H1 (cell line): ENCODE measurements around the gene ABHD14A. TPM values are rescaled to one million over a fixed set of nuclear protein-coding genes. Genes with fewer than 3 reads are reported as not detected.

Source experiments
- CTCF ChIA-PET: fragments of 300-600 bp; sonication (Branson Sonifier 250); formaldehyde crosslinking; loops from one replicate; lab custom pipeline; 2021; ENCODE audit not compliant: partially characterized antibody; lab: Charles Lee
- POLR2A ChIA-PET: fragments of 300-600 bp; sonication (Branson Sonifier 250); formaldehyde crosslinking; loops from one replicate; lab custom pipeline; 2021; ENCODE audit warnings: inconsistent platforms; ENCODE audit not compliant: partially characterized antibody; lab: Charles Lee
- DNase-seq, 2 experiments: peaks; one replicate each; pipeline versions ENCODE4 v3.0.0 to v3.0.0-alpha.2; 2010 to 2022; ENCODE audit warnings: low spot score in 2 of 2, low read depth in 1 of 2, mixed read lengths in 1 of 2
- FAIRE-seq: peaks from 2 replicates; lab custom pipeline; 2011; peaks lifted over from hg19 to GRCh38; lab: Jason Lieb, UNC
- H2AFZ ChIP-seq: 2 replicates; pipeline ENCODE4 v1.8.1; 2012; ENCODE audit warnings: low read length, inconsistent platforms
- H2AK5ac ChIP-seq: 2 replicates; pipeline ENCODE4 v1.6.1; 2013; ENCODE audit warnings: low read depth, low read length
- H2BK120ac ChIP-seq: replicated peaks from 2 replicates; pipeline ENCODE3; 2013; ENCODE audit warnings: low read depth, low read length, inconsistent platforms
- H2BK12ac ChIP-seq: 2 replicates; pipeline ENCODE4 v1.6.1; 2013; ENCODE audit warnings: low read depth, low read length
- H2BK15ac ChIP-seq: 2 replicates; pipeline ENCODE4 v1.6.1; 2013; ENCODE audit warnings: low read length
- H2BK20ac ChIP-seq: 2 replicates; pipeline ENCODE4 v1.6.1; 2013; ENCODE audit warnings: low read length
- H2BK5ac ChIP-seq: 2 replicates; pipeline ENCODE4 v1.6.1; 2013; ENCODE audit warnings: low read depth, low read length
- H3K14ac ChIP-seq: 2 replicates; pipeline ENCODE4 v1.6.1; 2013; ENCODE audit warnings: inconsistent platforms; ENCODE audit not compliant: insufficient read length
- H3K18ac ChIP-seq: 2 replicates; pipeline ENCODE4 v1.6.1; 2013; ENCODE audit warnings: low read length; ENCODE audit errors: extremely low read depth
- H3K23ac ChIP-seq: 2 replicates; pipeline ENCODE4 v1.6.1; 2013; ENCODE audit warnings: inconsistent platforms; ENCODE audit not compliant: insufficient read length
- H3K23me2 ChIP-seq: 2 replicates; pipeline ENCODE4 v1.6.1; 2013; ENCODE audit warnings: low read depth, low read length
- H3K27ac ChIP-seq: 2 replicates; pipeline ENCODE4 v1.6.1; 2011; ENCODE audit warnings: low read depth, low read length, inconsistent platforms
- H3K27me3 ChIP-seq, 4 experiments: replicated peaks in 1 of 4; 1 replicate in 1 of 4; 2 replicates in 3 of 4; pipeline versions ENCODE4 v1.6.1 to v1.8.1; 2011 to 2013; ENCODE audit warnings: low read length in 3 of 4, mild to moderate bottlenecking in 3 of 4, inconsistent platforms in 2 of 4, mixed read lengths in 2 of 4, moderate library complexity in 1 of 4; ENCODE audit not compliant: control insufficient read depth in 3 of 4, insufficient read depth in 3 of 4; ENCODE audit errors: extremely low read depth in 1 of 4
- H3K36me3 ChIP-seq, 4 experiments: 2 replicates each; pipeline versions ENCODE4 v1.6.1 to v1.8.1; 2011 to 2013; ENCODE audit warnings: mild to moderate bottlenecking in 4 of 4, low read length in 3 of 4, moderate library complexity in 2 of 4, control low read depth in 1 of 4, inconsistent platforms in 1 of 4; ENCODE audit not compliant: insufficient read depth in 4 of 4, control insufficient read depth in 2 of 4
- H3K4ac ChIP-seq: replicated peaks from 2 replicates; pipeline ENCODE3; 2013; ENCODE audit warnings: low read length, low read depth, mixed read lengths, inconsistent platforms; ENCODE audit not compliant: insufficient read length
- H3K4me1 ChIP-seq, 4 experiments: replicated peaks in 1 of 4; 1 replicate in 1 of 4; 2 replicates in 3 of 4; pipeline versions ENCODE4 v1.6.1 to v1.8.1; 2011 to 2013; ENCODE audit warnings: low read length in 3 of 4, inconsistent platforms in 2 of 4, mixed read lengths in 1 of 4; ENCODE audit not compliant: insufficient read depth in 4 of 4, control insufficient read depth in 3 of 4
- H3K4me2 ChIP-seq, 2 experiments: 2 replicates each; pipeline versions ENCODE4 v1.6.1 to v1.8.1; 2011 to 2013; ENCODE audit warnings: low read depth in 2 of 2, low read length in 2 of 2, control low read depth in 1 of 2, inconsistent platforms in 1 of 2, mild to moderate bottlenecking in 1 of 2; ENCODE audit not compliant: insufficient read depth in 1 of 2
- H3K4me3 ChIP-seq, 4 experiments: fragments of 200-600, 300-600 bp in 1 of 4; sonication (generic), shearing (Covaris generic), sonication (Bioruptor Twin) in 1 of 4; 2 replicates each; pipeline versions ENCODE4 v1.5.1 to v1.8.1; 2011 to 2016; ENCODE audit warnings: low read length in 4 of 4, low read depth in 3 of 4, control low read depth in 2 of 4, inconsistent platforms in 2 of 4, mild to moderate bottlenecking in 2 of 4, mixed read lengths in 1 of 4, moderate library complexity in 1 of 4; ENCODE audit not compliant: insufficient read depth in 2 of 4; ENCODE audit errors: extremely low read depth in 1 of 4
- H3K56ac ChIP-seq: replicated peaks from 2 replicates; pipeline ENCODE3; 2013; ENCODE audit warnings: low read depth, mild to moderate bottlenecking, mixed read lengths, low read length, inconsistent platforms; ENCODE audit not compliant: insufficient read length
- H3K79me1 ChIP-seq: 2 replicates; pipeline ENCODE4 v1.6.1; 2013; ENCODE audit warnings: low read depth, low read length, control low read depth
- H3K79me2 ChIP-seq, 2 experiments: 2 replicates each; pipeline versions ENCODE4 v1.6.1 to v1.8.1; 2012 to 2013; ENCODE audit warnings: low read length in 2 of 2, mild to moderate bottlenecking in 2 of 2, inconsistent platforms in 1 of 2; ENCODE audit not compliant: insufficient read depth in 2 of 2, control insufficient read depth in 1 of 2
- H3K9ac ChIP-seq, 4 experiments: replicated peaks in 1 of 4; 1 replicate in 1 of 4; 2 replicates in 3 of 4; pipeline versions ENCODE4 v1.6.1 to v1.8.1; 2011 to 2013; ENCODE audit warnings: low read depth in 3 of 4, low read length in 3 of 4, control low read depth in 2 of 4, mild to moderate bottlenecking in 2 of 4, moderate library complexity in 2 of 4, inconsistent platforms in 1 of 4; ENCODE audit errors: extremely low read depth in 1 of 4
- H3K9me3 ChIP-seq, 2 experiments: 2 replicates each; pipeline versions ENCODE4 v1.6.1 to v1.8.1; 2012 to 2013; ENCODE audit warnings: mild to moderate bottlenecking in 2 of 2, moderate library complexity in 2 of 2, control low read depth in 1 of 2, inconsistent platforms in 1 of 2, low read depth in 1 of 2, low read length in 1 of 2, mixed read lengths in 1 of 2; ENCODE audit not compliant: insufficient read depth in 2 of 2
- H4K20me1 ChIP-seq, 2 experiments: replicated peaks in 1 of 2; 2 replicates each; pipeline versions ENCODE3 to v1.8.1; 2011 to 2013; ENCODE audit warnings: inconsistent platforms in 2 of 2, low read length in 2 of 2, mild to moderate bottlenecking in 1 of 2; ENCODE audit not compliant: insufficient read depth in 2 of 2, control insufficient read depth in 1 of 2
- H4K5ac ChIP-seq: 2 replicates; pipeline ENCODE4 v1.6.1; 2013; ENCODE audit warnings: low read length, low read depth, mixed read lengths, inconsistent platforms; ENCODE audit not compliant: insufficient read length
- H4K8ac ChIP-seq: 2 replicates; pipeline ENCODE4 v1.8.0; 2013; ENCODE audit warnings: mild to moderate bottlenecking, moderate library complexity, low read length, inconsistent platforms; ENCODE audit not compliant: insufficient read depth; ENCODE audit errors: extremely low read depth
- H4K91ac ChIP-seq: replicated peaks from 2 replicates; pipeline ENCODE3; 2013; ENCODE audit warnings: low read length, mixed read lengths, inconsistent platforms; ENCODE audit not compliant: insufficient read length
- ATF2 ChIP-seq: IDR thresholded peaks from 2 replicates; pipeline ENCODE4 v1.6.1; 2012; ENCODE audit warnings: low read length, inconsistent platforms
- EP300 ChIP-seq, 2 experiments: IDR thresholded peaks; 1 replicate in 1 of 2; 2 replicates in 1 of 2; pipeline ENCODE4 v1.6.1; 2011 to 2012; ENCODE audit warnings: low read depth in 2 of 2, low read length in 2 of 2, mild to moderate bottlenecking in 2 of 2, borderline replicate concordance in 1 of 2, inconsistent platforms in 1 of 2, moderate library complexity in 1 of 2
- HDAC6 ChIP-seq: IDR thresholded peaks from one replicate; pipeline ENCODE4 v1.7.1; 2012; ENCODE audit warnings: low read depth, mild to moderate bottlenecking, inconsistent platforms, low read length, moderate library complexity
- TAF1 ChIP-seq: IDR thresholded peaks from 2 replicates; pipeline ENCODE4 v1.6.1; 2011; ENCODE audit warnings: mild to moderate bottlenecking, low read depth, low read length
- TAF7 ChIP-seq: optimal IDR thresholded peaks from 2 replicates; pipeline ENCODE3; 2011; ENCODE audit warnings: low read depth, mild to moderate bottlenecking, inconsistent platforms, low read length, moderate library complexity, borderline replicate concordance
- WGBS, 2 experiments: shearing (Covaris generic) in 1 of 2; methylation state at CpG; one replicate each; pipeline versions ENCODE4 v1.1.6 to v1.1.7; 2013 to 2015; ENCODE audit warnings: low lambda C conversion rate in 2 of 2, mixed read lengths in 2 of 2, inconsistent platforms in 1 of 2, low coverage in 1 of 2, missing lambda C conversion rate in 1 of 2; ENCODE audit not compliant: insufficient replicate concordance in 2 of 2, insufficient coverage in 1 of 2, insufficient read length in 1 of 2; ENCODE audit errors: extremely low coverage in 1 of 2, missing lambda C conversion rate in 1 of 2; 5-methylcytosine and 5-hydroxymethylcytosine counted together
- polyA plus RNA-seq, 7 experiments: library from polyadenylated mRNA; depleted of rRNA in 3 of 7; stranded (reverse) in 5 of 7; unstranded in 2 of 7; fragments of >200 nt in 5 of 7; fragments of 200-250 nt in 2 of 7; gene quantifications; 1 replicate in 5 of 7; 2 replicates in 1 of 7; 4 replicates in 1 of 7; pipeline versions ENCODE4 v1.2.1 to v1.2.3, GENCODE V29; 2011 to 2013; ENCODE audit warnings: missing spikeins in 2 of 7, mixed read lengths in 2 of 7
- total RNA-seq: library from RNA; stranded (reverse); fragmentation: NEBNext Ultra II Directional; extraction: Animal tissue kit (Norgen Biotek cat#: 25700); gene quantifications from 2 replicates; pipeline ENCODE4 v1.2.1, GENCODE V29; 2021

Gene ABHD14A
- total and polyA plus RNA-seq, 2 of the 8 experiments (the other 6 are each of a cell fraction or from before 2014, with no cell fraction given): 4.6 to 9.8 TPM

DNA sequence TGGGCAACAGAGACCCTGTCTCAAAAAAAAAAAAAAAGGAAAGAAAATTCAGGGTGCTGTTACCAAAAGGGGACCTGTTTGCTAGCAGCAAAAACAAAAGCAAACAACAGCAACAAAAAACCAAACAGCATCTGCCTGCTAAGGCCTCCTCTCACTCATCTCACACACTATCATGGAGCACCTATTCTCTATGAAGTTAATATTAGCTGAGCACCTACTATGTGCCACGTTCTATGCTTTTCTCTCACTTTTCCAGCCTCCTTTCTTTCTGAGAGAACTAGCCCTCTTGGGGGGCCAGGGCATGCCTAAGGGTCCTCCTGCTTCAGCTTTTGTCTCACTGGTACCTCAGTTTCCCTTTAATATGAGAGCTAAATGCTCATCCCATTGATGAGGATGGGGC lies 20.2 kb upstream of the ABHD14A start:
- Histone ChIP-seq H3K27me3 (peaks cover 15 to 43% (median 35%) of the 10 kb centered on the region in 4 experiments), H3K14ac (no peak overlapping the region), H3K23ac (no peak overlapping the region), H2BK20ac (no peak overlapping the region), H2BK120ac (no peak overlapping the region), H3K36me3 (no peaks in the 10 kb centered on the region), H2BK15ac (no peak overlapping the region), H3K4me1 (peaks cover 0 to 15% (median 7%) of the 10 kb centered on the region in 4 experiments; a peak in 6 of 7 replicates), H3K4me3 (no peak overlapping the region), H2AK5ac (no peak overlapping the region), H3K9me3 (no peaks in the 10 kb centered on the region), H4K20me1 (no peaks in the 10 kb centered on the region), H3K56ac (no peak overlapping the region), H3K79me2 (no peaks in the 10 kb centered on the region), H3K27ac (no peak overlapping the region), H2AFZ (no peak overlapping the region), H2BK5ac (no peak overlapping the region), H3K9ac (no peak overlapping the region), H3K4me2 (no peak overlapping the region; a peak in 1 of 4 replicates), H3K79me1 (no peaks in the 10 kb centered on the region), H4K91ac (no peak overlapping the region), H3K18ac (no peak overlapping the region), H2BK12ac (0 out of 2 replicates have a peak overlapping the region, but pooled peaks have one; percentile 86), H4K8ac (no peak overlapping the region), H3K4ac (no peak overlapping the region), H3K23me2 (peaks cover 8% of the 10 kb centered on the region; the same call in 1 of the 2 replicates), H4K5ac (no peak overlapping the region)
- DNase-seq: no peak
- ChIA-PET CTCF (interaction anchor here (1.5 to 5.7 kb wide), 6 partner anchors 8 to 98 kb away, joined by 5 to 29 read pairs (median 7); partner anchors contain the start of genes ABHD14A, ABHD14B, PARP3 and RRP9), POLR2A (interaction anchor here (0.7 to 15.7 kb wide), 7 partner anchors 8 to 38 kb away, joined by 4 to 148 read pairs (median 13); partner anchors contain the start of genes ABHD14B, ACY1, PARP3 and PCBP4)
- 88% methylated on average over 1 of the region's 1 CpG; no CpG with 5 or more reads in 1 of the 2 experiments for whole genome bisulfite sequencing, 2 experiments
- FAIRE-seq: no peak
- TF ChIP-seq TAF7 (no peak), EP300 (IDR thresholded peaks at IDR 0.05; ENCODE audit: borderline replicate concordance in 1 of 2, low read depth in 2 of 2, low read length in 2 of 2) (no peak), HDAC6 (no peak), ATF2 (no peak), TAF1 (no peak)
